GM12891 (cell line): Measurements from ENCODE around the gene OMG.

ENCODE experiments used
- POLR2A ChIP-seq: IDR thresholded peaks from 2 replicates; pipeline ENCODE4 v1.6.1; 2011; ENCODE audit warnings: low read depth, low read length, control low read depth
- POLR2AphosphoS5 ChIP-seq: IDR thresholded peaks from 2 replicates; pipeline ENCODE4 v1.6.1; 2011; ENCODE audit warnings: low read depth, low read length, control low read depth
- POU2F2 ChIP-seq: IDR thresholded peaks from 2 replicates; pipeline ENCODE4 v1.6.1; 2011; ENCODE audit warnings: low read depth, mild to moderate bottlenecking, control low read depth, low read length, moderate library complexity
- TAF1 ChIP-seq: IDR thresholded peaks from 2 replicates; pipeline ENCODE4 v1.6.1; 2011; ENCODE audit warnings: low read depth, low read length, control low read depth

GRCh38 chr17:31251970-31252328 is 45.1 kb downstream of the OMG start:
- TF ChIP-seq POLR2A (no peak), POLR2AphosphoS5 (no peak), POU2F2 (no peak), TAF1 (no peak)
